Calu3 (cell line): ENCODE measurements around the gene ADAM19. TPM values are rescaled to one million over a fixed set of nuclear protein-coding genes. Genes with fewer than 3 reads are reported as not detected.

Source experiments
- BruUV-seq: library from RNA; stranded (reverse); fragments of 400-500 nt; replicated peaks from 2 replicates; lab custom pipeline; 2021; lab: Mats Ljungman, UMichigan
- CTCF ChIA-PET: fragments of 300-600 bp; sonication (Branson Sonifier 250); formaldehyde crosslinking; loops from one replicate; lab custom pipeline; 2022; ENCODE audit warnings: antibody characterized with exemption; lab: Charles Lee
- DNase-seq: peaks from one replicate; pipeline ENCODE4 v3.0.0; 2022
- H3K27ac Mint-ChIP-seq: one replicate; pipeline ENCODE4 v1.8.0; 2022; ENCODE audit warnings: mixed read lengths; ENCODE audit not compliant: unreplicated experiment
- H3K27me3 Mint-ChIP-seq: one replicate; pipeline ENCODE4 v1.8.0; 2022; ENCODE audit warnings: mixed read lengths; ENCODE audit not compliant: unreplicated experiment
- H3K36me3 Mint-ChIP-seq: one replicate; pipeline ENCODE4 v1.8.0; 2022; ENCODE audit warnings: mild to moderate bottlenecking, moderate library complexity, mixed read lengths; ENCODE audit not compliant: insufficient read depth, unreplicated experiment
- H3K4me1 Mint-ChIP-seq: one replicate; pipeline ENCODE4 v1.8.0; 2022; ENCODE audit warnings: mild to moderate bottlenecking, low read depth, mixed read lengths; ENCODE audit not compliant: unreplicated experiment
- H3K4me3 Mint-ChIP-seq: one replicate; pipeline ENCODE4 v1.8.0; 2022; ENCODE audit warnings: mild to moderate bottlenecking, low read depth, moderate library complexity, mixed read lengths; ENCODE audit not compliant: unreplicated experiment
- H3K9me3 Mint-ChIP-seq: one replicate; pipeline ENCODE4 v1.8.0; 2022; ENCODE audit warnings: low read depth, mixed read lengths; ENCODE audit not compliant: unreplicated experiment
- CTCF ChIP-seq: fragments of 200-600 bp; IDR thresholded peaks from one replicate; pipeline ENCODE4 v1.8.0; 2022; ENCODE audit warnings: antibody characterized with exemption; ENCODE audit not compliant: unreplicated experiment
- intact Hi-C: fragments of 100-400 bp; cut with micrococcal nuclease; formaldehyde crosslinking; loops from one replicate; pipeline ENCODE4 v1.10.0; 2022; ENCODE audit not compliant: unreplicated experiment
- total RNA-seq: library from RNA; stranded (reverse); gene quantifications from 2 replicates; pipeline ENCODE4 v1.2.3, GENCODE V29; 2022

The ADAM19 gene
- total RNA-seq, 1 experiment from 2014 or later: 16.2 TPM

GRCh38 chr5:157549954-157550549 lies 25.5 kb downstream of the ADAM19 start:
- Mint-ChIP-seq H3K36me3 (no peaks in the 10 kb centered on the region), H3K27me3 (no peaks in the 10 kb centered on the region), H3K27ac (no peak overlapping the region), H3K4me1 (peaks cover 25% of the 10 kb centered on the region), H3K9me3 (peaks cover 6% of the 10 kb centered on the region), H3K4me3 (no peak overlapping the region)
- TF ChIP-seq CTCF: no peak
- DNase-seq: no peak
- intact Hi-C loops: no loop called here
- CTCF ChIA-PET: no interaction called here
- no TSS peak for BruUV-seq

DNA sequence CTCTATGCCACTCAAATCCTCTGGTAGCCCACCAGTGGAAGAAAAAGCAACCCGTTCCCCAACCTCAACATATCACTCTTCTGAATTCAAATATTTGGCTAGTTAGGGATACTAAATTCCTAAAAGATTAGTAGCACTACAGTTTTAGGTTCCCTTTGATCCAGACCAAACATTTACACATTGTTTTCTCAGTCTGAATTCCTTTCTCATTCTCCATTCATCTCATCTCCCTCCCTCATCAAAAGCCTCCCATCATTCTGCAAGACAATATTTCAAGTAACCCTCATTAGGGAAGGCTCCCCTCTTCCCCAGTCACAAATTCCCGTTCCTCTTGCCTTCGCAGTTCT lies 26.3 kb downstream of the ADAM19 start:
- intact Hi-C loops: no loop called here
- DNase-seq: no peak
- Mint-ChIP-seq H3K4me1 (peaks cover 25% of the 10 kb centered on the region), H3K27me3 (no peaks in the 10 kb centered on the region), H3K4me3 (no peak overlapping the region), H3K27ac (no peak overlapping the region), H3K36me3 (no peaks in the 10 kb centered on the region), H3K9me3 (peaks cover 6% of the 10 kb centered on the region)
- no TSS peak for BruUV-seq
- TF ChIP-seq CTCF: no peak
- CTCF ChIA-PET: interaction anchor here (0.6 kb wide), 1 partner anchor 31 kb away, joined by 5 read pairs; no protein-coding TSS in a partner anchor

DNA sequence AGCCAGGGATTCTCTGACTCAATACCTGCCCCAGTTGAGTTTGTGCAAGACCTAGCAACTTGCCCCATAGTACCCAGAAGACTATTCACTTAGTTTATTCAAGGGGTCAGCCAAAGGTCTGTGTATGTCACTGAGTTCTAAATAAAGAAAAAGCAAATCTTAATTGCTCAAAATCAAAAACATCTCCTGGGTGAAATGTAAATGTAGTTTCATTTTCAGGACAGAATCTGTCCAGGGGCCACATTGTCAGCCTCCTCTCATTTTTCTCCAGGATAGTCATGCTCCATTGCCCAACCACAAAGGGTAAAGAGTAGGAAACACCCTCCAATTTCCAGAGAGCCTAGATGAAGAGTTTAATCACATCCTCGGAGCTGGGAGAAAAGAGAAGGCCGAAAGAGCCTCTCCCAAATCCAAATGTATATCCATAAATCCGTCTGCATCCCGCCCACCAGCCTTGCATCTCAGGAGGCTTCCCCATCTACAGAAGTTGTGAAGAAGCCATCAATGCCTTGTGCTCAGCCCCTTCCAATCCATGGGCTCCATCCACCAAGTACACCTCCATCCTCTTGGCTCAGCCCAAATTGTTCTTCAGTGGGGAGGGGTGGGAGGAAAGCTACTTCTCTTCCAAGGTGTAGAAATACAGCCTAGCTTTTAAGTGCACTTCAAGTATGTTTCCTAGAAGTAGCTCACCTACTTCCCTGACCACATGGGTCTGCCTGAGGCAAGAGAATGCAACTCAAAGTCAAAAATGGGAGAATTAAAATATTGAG lies 26.9 kb downstream of the ADAM19 start:
- BruUV-seq: no TSS peak
- no peaks in the 10 kb centered on the region for H3K36me3 Mint-ChIP-seq
- H3K27me3 Mint-ChIP-seq: no peaks in the 10 kb centered on the region
- no peak for DNase-seq
- peaks cover 25% of the 10 kb centered on the region for H3K4me1 Mint-ChIP-seq
- intact Hi-C loops: no loop called here
- TF ChIP-seq CTCF: no peak
- no peak overlapping the region for H3K27ac Mint-ChIP-seq
- peaks cover 6% of the 10 kb centered on the region for H3K9me3 Mint-ChIP-seq
- CTCF ChIA-PET: interaction anchor here (0.6 kb wide), 1 partner anchor 53 kb away, joined by 3 read pairs; no protein-coding TSS in a partner anchor
- H3K4me3 Mint-ChIP-seq: no peak overlapping the region

GRCh38 chr5:157547941-157548512 lies 27.5 kb downstream of the ADAM19 start:
- DNase-seq: no peak
- Mint-ChIP-seq H3K4me3 (no peak overlapping the region), H3K9me3 (peaks cover 6% of the 10 kb centered on the region), H3K27me3 (no peaks in the 10 kb centered on the region), H3K4me1 (peaks cover 25% of the 10 kb centered on the region), H3K36me3 (no peaks in the 10 kb centered on the region), H3K27ac (no peak overlapping the region)
- CTCF ChIA-PET: no interaction called here
- no TSS peak for BruUV-seq
- intact Hi-C loops: no loop called here
- TF ChIP-seq CTCF: no peak
